Spleen (tissue), 7 donors: ENCODE results near the gene AKT3.

Experiments
- POLR2AphosphoS5 ChIP-seq, 3 donors: sonication (generic); formaldehyde crosslinking; IDR thresholded peaks; one replicate each; pipeline ENCODE4 v1.5.1; 2017; ENCODE audit warnings: antibody characterized with exemption in 3 of 3
- TF ChIP-seq, protein P1 (sequence below), 11 experiments: fragments of 200-600 bp in 7 of 11; fragments of 450-650 bp in 4 of 11; sonication (generic) in 4 of 11; IDR thresholded peaks in 8 of 11; conservative IDR thresholded peaks in 3 of 11; 1 replicate in 7 of 11; 2 replicates in 4 of 11; pipeline versions ENCODE4 v1.4.0 to v1.8.0; 2016 to 2021; ENCODE audit warnings: antibody characterized with exemption in 11 of 11, inconsistent platforms in 4 of 11, mild to moderate bottlenecking in 1 of 11
- donor health status: DM: no; HTN: no; CAD: no; lungs with moderate emphysema.
- donor health status: DM: no; HTN: no; CAD: no.
- donor health status: DM: no; HTN: no; CAD: no.

DNA sequence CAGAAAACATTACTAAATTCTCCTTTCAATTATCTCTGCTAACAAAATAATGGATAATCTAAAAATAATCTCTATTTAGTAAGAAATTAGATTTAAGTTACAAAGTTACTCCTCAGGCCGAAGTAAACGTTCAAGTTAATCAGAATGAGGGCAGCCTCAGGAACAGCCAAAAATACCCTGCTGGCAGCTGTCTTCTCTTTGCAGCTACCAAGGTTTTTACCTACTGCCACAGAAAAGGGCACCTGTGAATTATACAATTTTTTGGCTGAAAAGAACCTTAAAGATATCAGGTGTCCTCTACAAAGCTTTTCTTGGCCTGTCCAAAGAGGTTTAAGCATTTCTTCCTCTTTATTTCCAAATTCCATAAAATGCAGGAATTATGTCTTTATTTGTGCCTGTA is 84.4 kb downstream of the AKT3 start:
- TF ChIP-seq, protein P1, sequence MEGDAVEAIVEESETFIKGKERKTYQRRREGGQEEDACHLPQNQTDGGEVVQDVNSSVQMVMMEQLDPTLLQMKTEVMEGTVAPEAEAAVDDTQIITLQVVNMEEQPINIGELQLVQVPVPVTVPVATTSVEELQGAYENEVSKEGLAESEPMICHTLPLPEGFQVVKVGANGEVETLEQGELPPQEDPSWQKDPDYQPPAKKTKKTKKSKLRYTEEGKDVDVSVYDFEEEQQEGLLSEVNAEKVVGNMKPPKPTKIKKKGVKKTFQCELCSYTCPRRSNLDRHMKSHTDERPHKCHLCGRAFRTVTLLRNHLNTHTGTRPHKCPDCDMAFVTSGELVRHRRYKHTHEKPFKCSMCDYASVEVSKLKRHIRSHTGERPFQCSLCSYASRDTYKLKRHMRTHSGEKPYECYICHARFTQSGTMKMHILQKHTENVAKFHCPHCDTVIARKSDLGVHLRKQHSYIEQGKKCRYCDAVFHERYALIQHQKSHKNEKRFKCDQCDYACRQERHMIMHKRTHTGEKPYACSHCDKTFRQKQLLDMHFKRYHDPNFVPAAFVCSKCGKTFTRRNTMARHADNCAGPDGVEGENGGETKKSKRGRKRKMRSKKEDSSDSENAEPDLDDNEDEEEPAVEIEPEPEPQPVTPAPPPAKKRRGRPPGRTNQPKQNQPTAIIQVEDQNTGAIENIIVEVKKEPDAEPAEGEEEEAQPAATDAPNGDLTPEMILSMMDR (IDR thresholded peaks at IDR 0.05 in 8 of 11, conservative IDR thresholded peaks at IDR 0.05 in 3 of 11) = no peak
- TF ChIP-seq POLR2AphosphoS5 (IDR thresholded peaks at IDR 0.05) = no peak
